Neutrophil (primary cell): ENCODE data around the gene KLHL40.

Experiments
- H3K27ac ChIP-seq: fragments of 200-600 bp; sonication (generic); 2 replicates; pipeline ENCODE4 v1.5.1; 2016; ENCODE audit warnings: mild to moderate bottlenecking, moderate library complexity
- H3K27me3 ChIP-seq: fragments of 200-600 bp; sonication (generic); 2 replicates; pipeline ENCODE4 v1.6.0; 2016; ENCODE audit warnings: mild to moderate bottlenecking
- H3K36me3 ChIP-seq: fragments of 200-600 bp; sonication (generic); 2 replicates; pipeline ENCODE4 v1.5.1; 2017
- H3K4me1 ChIP-seq, 2 experiments: fragments of 200-600 bp in 1 of 2; sonication (generic) in 1 of 2; 1 replicate in 1 of 2; 2 replicates in 1 of 2; pipeline versions ENCODE4 v1.5.1 to v1.6.1; 2013 to 2016; ENCODE audit warnings: low read depth in 1 of 2, low read length in 1 of 2, mild to moderate bottlenecking in 1 of 2, moderate library complexity in 1 of 2; ENCODE audit not compliant: control insufficient read depth in 1 of 2, insufficient read depth in 1 of 2
- H3K4me3 ChIP-seq, 2 experiments: fragments of 200-600 bp in 1 of 2; sonication (generic) in 1 of 2; 1 replicate in 1 of 2; 2 replicates in 1 of 2; pipeline ENCODE4 v1.5.1; 2013 to 2016; ENCODE audit warnings: low read depth in 1 of 2, low read length in 1 of 2, mild to moderate bottlenecking in 1 of 2, moderate library complexity in 1 of 2
- H3K9me3 ChIP-seq: fragments of 200-600 bp; sonication (generic); 2 replicates; pipeline ENCODE4 v1.5.1; 2016
- CTCF ChIP-seq: fragments of 200-600 bp; sonication (generic); IDR thresholded peaks from 2 replicates; pipeline ENCODE4 v1.5.1; 2016; ENCODE audit warnings: antibody characterized with exemption

Gene KLHL40

GRCh38 chr3:42741796-42742195, 56.5 kb downstream of the KLHL40 start:
- peaks cover 0 to 5% of the 10 kb centered on the region in 2 experiments for H3K4me1 ChIP-seq
- no peaks in the 10 kb centered on the region for H3K27me3 ChIP-seq
- TF ChIP-seq CTCF = no peak
- no peak overlapping the region for H3K27ac ChIP-seq
- H3K4me3 ChIP-seq = no peak overlapping the region
- H3K9me3 ChIP-seq = no peaks in the 10 kb centered on the region
- no peaks in the 10 kb centered on the region for H3K36me3 ChIP-seq
